ENCODE data around the gene DHX34. TPM values are rescaled to one million over a fixed set of nuclear protein-coding genes. Genes with fewer than 3 reads are reported as not detected.

DHX34 gene
- total and polyA plus RNA-seq, 9 of the 15 experiments (the other 6 are each of a cell fraction or from before 2014, with no cell fraction given): 0.36 to 42.0 (median 15.0) TPM

- in situ Hi-C loops (cut with MboI): no loop called here
- Histone ChIP-seq H3K79me2 (ENCODE audit: control insufficient read depth, insufficient read depth, low read length) (no peaks in the 10 kb centered on the region), H4K20me1 (replicated peaks; ENCODE audit: control insufficient read depth, insufficient read depth, low read length) (no peaks in the 10 kb centered on the region), H3K9ac (ENCODE audit: insufficient read depth in 1 of 2, low read depth in 2 of 2, low read length in 2 of 2) (peak overlapping the region in 1 of 2 experiments; percentile 26; a peak in 2 of 4 replicates), H3K4me3 (no peak overlapping the region), H3K9me3 (replicated peaks; ENCODE audit: control insufficient read depth, insufficient read depth, low read depth, low read length) (no peaks in the 10 kb centered on the region), H3K27me3 (ENCODE audit: control insufficient read depth in 2 of 2, insufficient read depth in 2 of 2, low read length in 2 of 2) (no peaks in the 10 kb centered on the region), H3K9me1 (ENCODE audit: control insufficient read depth, insufficient read depth, low read length) (peaks cover 3% of the 10 kb centered on the region), H3K27ac (ENCODE audit: extremely low read depth, low read depth, low read length) (no peak overlapping the region), H3K4me1 (replicated peaks in 1 of 2; ENCODE audit: control insufficient read depth in 2 of 2, insufficient read depth in 2 of 2, low read length in 2 of 2) (peaks cover 0 to 26% of the 10 kb centered on the region in 2 experiments; a peak in 2 of 5 replicates), H3K36me3 (ENCODE audit: control insufficient read depth, insufficient read depth, low read length) (peaks cover 97% of the 10 kb centered on the region; the same call in 2 of the 3 replicates), H2AFZ (ENCODE audit: low read depth, low read length) (no peak overlapping the region), H3K4me2 (ENCODE audit: insufficient read depth, low read length) (no peak overlapping the region)
- no peak for TF ChIP-seq NFRKB (IDR thresholded peaks at IDR 0.05; ENCODE audit: low read depth)
- TF ChIP-seq, protein P1, sequence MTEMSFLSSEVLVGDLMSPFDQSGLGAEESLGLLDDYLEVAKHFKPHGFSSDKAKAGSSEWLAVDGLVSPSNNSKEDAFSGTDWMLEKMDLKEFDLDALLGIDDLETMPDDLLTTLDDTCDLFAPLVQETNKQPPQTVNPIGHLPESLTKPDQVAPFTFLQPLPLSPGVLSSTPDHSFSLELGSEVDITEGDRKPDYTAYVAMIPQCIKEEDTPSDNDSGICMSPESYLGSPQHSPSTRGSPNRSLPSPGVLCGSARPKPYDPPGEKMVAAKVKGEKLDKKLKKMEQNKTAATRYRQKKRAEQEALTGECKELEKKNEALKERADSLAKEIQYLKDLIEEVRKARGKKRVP (CRISPR knock-in tag; IDR thresholded peaks at IDR 0.05): no peak
- TF ChIP-seq STAT6 (CRISPR knock-in tag; IDR thresholded peaks at IDR 0.05): no peak
- TF ChIP-seq TAL1 (IDR thresholded peaks at IDR 0.05): no peak
- TF ChIP-seq RBFOX2 (IDR thresholded peaks at IDR 0.05; ENCODE audit: low read depth, low read length): peak; percentile 29; the same call in 1 of the 2 replicates
- TF ChIP-seq NONO (IDR thresholded peaks at IDR 0.05; ENCODE audit: low read depth in 2 of 2, low read length in 1 of 2): no peak
- TF ChIP-seq SP2 (IDR thresholded peaks at IDR 0.05; ENCODE audit: extremely low read depth, low read depth, low read length, poor library complexity, severe bottlenecking): no peak
- no peak for TF ChIP-seq ZNF696 (CRISPR knock-in tag; conservative IDR thresholded peaks at IDR 0.05)
- TF ChIP-seq, protein P2, sequence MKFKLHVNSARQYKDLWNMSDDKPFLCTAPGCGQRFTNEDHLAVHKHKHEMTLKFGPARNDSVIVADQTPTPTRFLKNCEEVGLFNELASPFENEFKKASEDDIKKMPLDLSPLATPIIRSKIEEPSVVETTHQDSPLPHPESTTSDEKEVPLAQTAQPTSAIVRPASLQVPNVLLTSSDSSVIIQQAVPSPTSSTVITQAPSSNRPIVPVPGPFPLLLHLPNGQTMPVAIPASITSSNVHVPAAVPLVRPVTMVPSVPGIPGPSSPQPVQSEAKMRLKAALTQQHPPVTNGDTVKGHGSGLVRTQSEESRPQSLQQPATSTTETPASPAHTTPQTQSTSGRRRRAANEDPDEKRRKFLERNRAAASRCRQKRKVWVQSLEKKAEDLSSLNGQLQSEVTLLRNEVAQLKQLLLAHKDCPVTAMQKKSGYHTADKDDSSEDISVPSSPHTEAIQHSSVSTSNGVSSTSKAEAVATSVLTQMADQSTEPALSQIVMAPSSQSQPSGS (CRISPR knock-in tag; IDR thresholded peaks at IDR 0.05): no peak
- no peak for TF ChIP-seq MCM7 (IDR thresholded peaks at IDR 0.05)
- TF ChIP-seq ZFP36 (IDR thresholded peaks at IDR 0.05; ENCODE audit: low read depth, low read length, partially characterized antibody): peak; percentile 96
- TF ChIP-seq ZNF57 (CRISPR knock-in tag; IDR thresholded peaks at IDR 0.05): no peak
- TF ChIP-seq JUN (IDR thresholded peaks at IDR 0.05; ENCODE audit: borderline replicate concordance, low read depth, low read length): no peak
- TF ChIP-seq JUN (CRISPR knock-in tag; IDR thresholded peaks at IDR 0.05; ENCODE audit: borderline replicate concordance): no peak
- no peak for TF ChIP-seq ZNF282 (CRISPR knock-in tag; IDR thresholded peaks at IDR 0.05)
- ChIA-PET POLR2A (interaction anchor here (0.9 to 1.0 kb wide), 2 partner anchors 8 to 14 kb away, joined by 3 to 4 read pairs; no protein-coding TSS in a partner anchor), CTCF (ENCODE audit: low intra/inter-chr PET ratio) (no interaction called here)
- ATAC-seq (no peak), DNase-seq (ENCODE audit: extremely low read depth in 1 of 4, low spot score in 3 of 4) (no peak), FAIRE-seq (no peak)
- 94% methylated on average over 31 of the region's 33 CpGs for WGBS (ENCODE audit: insufficient coverage, low coverage, missing lambda C conversion rate)
- no TSS peak for BruUV-seq (replicated peaks)
- intact Hi-C loops (cut with micrococcal nuclease): no loop called here
Measured at GRCh38 chr19:47373246-47374240, 24.4 kb downstream of the DHX34 start.
